ENCODE data around the gene DAP.
"Not testable (repeated sequence)": the region's sequence is repeated elsewhere in the genome, so short reads cannot be mapped to it uniquely, and the experiment has no call there.

The DAP gene

GRCh38 chr5:10649666-10650380, 111.2 kb downstream of the DAP start:
- no peak for DNase-seq

GRCh38 chr5:10648806-10649665, 112.0 kb downstream of the DAP start:
- no peak for DNase-seq

GRCh38 chr5:10647640-10648039, 113.4 kb downstream of the DAP start:
- no peak for DNase-seq

GRCh38 chr5:10645671-10646070, 115.4 kb downstream of the DAP start:
- DNase-seq: no peak

DNA sequence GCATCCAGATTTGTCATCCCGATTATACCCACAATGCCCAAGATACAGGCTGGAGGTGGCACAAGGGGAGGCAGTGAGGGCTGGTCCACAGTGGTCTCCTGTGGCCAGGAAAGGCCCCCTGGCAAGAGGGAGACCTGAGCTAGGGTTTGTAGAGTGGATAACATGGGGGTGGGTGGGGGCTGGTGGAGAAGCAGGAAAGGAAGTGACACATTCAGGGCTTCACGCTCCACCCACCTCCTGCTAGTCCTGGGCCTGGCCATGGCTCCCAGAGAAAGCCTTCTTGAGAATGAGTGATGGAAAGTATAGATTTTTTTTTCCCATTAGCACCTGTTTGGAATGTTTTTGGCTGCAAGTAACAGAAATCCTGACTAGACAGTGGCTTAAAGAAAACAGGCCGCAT, 115.9 kb downstream of the DAP start:
- no peak for DNase-seq

GRCh38 chr5:10644192-10644591, 116.8 kb downstream of the DAP start:
- no peak for DNase-seq

GRCh38 chr5:10642367-10642766, 118.7 kb downstream of the DAP start:
- DNase-seq: no peak

DNA sequence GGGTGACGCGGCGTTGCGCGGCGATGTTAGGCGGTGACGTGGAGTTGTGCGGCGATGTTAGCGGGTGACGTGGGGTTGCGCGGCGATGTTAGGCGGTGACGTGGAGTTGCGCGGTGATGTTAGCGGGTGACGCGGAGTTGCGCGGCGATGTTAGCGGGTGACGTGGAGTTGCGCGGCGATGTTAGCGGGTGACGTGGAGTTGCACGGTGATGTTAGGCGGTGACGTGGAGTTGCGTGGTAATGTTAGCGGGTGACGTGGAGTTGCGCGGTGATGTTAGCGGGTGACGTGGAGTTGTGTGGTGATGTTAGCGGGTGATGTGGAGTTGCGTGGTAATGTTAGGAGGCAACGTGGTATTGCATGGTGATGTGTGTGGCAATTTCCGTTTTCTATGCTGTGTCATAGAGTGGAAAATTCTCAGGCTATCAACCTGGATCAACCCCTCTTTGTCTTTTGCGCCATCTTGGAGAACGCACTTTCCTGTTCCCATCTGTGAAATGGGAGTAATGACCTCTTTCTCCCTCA, 121.1 kb downstream of the DAP start:
- no peak for DNase-seq

- DNase-seq: not testable (repeated sequence)
These were observed 122.3 kb downstream of the DAP start for GRCh38 chr5:10638723-10639122.

DNA sequence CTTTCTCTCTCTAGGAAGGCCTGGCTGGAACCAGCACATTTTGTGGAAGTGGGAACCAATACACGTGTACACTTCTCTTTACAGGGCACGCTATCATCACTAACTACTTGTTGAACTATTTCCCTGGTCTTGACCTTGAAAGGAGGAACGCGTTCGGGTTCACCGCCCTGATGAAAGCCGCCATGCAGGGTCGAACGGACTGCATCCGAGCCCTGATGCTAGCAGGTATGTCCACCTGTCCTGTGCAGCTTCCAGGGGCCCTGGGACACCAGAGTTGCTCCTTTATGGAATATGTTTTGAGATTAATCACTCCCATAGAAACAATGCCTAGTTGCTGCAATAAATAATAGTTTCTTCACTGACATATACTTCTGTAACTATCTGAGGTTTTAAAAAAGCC, 123.1 kb downstream of the DAP start:
- DNase-seq: no peak

DNA sequence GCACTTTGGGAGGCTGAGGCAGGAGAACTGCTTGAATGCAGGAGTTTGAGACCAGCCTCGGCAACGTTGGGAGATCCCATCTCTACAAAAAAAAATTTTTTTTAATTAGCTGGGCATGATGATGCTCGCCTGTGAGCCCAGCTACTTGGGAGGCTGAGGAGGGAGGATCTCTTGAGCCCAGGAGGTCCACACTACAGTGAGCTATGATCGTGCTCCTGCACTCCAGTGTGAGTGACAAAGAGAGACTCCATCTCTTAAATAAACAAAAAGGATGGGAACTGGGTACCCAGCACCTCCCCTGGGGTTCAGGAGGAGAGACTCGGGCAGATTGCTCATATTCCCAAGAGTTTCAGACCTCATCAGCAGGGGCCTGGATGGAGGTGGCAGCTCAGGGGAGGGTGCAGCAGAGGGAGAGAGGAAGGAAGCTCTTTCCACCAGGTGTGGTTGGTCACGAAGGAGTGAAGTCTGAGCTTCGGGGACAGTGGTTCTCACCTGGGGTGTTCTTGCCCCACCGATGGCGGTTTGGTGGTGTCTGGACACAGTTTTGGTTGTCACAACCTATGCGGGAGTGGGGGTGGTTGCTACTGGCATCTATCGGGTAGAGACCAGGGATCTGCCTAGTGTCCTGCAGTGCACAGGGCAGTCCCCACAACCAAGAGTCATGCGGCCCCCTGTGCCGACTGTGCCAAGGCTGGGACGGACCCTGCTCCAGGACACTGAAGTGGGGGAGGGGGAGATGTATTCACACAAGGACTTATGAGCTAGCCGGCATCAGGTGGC, 124.5 kb downstream of the DAP start:
- no peak for DNase-seq

- peak in 1 of 2 experiments; percentile 41 for DNase-seq
These were observed 125.1 kb downstream of the DAP start for GRCh38 chr5:10635867-10636350.

GRCh38 chr5:10635257-10635866, 125.7 kb downstream of the DAP start:
- DNase-seq: peak; percentile 84 to 87

DNA sequence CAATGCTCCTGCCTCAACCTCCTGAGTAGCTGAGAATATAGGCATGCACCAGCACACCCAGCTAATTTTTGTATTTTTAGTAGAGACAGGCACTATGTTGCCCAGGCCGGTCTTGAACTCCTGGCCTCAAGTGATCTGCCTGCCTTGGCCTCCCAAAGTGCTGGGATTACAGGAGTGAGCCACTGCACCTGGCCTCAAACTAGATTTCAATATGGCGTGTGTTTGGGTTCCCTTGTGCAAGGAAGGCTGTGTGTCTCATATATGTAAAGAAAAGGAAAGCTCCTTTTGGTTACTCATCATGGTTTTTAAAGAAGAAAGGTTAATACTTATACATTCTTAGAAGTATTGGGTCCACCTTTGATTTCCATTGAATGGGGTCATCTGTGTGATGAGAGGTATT, 126.5 kb downstream of the DAP start:
- no peak for DNase-seq

DNA sequence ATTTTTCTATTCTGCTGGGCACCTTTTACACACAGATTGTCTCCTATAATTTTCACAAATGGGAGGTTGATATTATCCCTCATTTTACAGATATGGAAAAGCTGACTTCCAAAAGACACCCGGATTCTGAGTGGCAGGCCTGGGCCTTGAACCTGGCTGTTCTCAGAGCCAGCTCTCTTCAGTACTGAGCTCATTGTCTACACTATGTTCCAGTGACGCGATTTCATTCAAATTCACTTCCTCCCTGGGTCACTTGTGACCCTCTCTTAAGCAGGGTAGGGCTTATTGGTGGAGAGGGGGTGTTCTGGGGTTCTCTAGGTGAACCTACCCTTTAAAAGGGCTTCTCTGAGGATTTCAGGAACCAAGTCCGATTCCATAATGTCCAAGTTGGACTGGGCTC, 127.0 kb downstream of the DAP start:
- DNase-seq: no peak

GRCh38 chr5:10633271-10634049, 127.6 kb downstream of the DAP start:
- peak in 1 of 2 experiments; percentile 26 for DNase-seq

DNA sequence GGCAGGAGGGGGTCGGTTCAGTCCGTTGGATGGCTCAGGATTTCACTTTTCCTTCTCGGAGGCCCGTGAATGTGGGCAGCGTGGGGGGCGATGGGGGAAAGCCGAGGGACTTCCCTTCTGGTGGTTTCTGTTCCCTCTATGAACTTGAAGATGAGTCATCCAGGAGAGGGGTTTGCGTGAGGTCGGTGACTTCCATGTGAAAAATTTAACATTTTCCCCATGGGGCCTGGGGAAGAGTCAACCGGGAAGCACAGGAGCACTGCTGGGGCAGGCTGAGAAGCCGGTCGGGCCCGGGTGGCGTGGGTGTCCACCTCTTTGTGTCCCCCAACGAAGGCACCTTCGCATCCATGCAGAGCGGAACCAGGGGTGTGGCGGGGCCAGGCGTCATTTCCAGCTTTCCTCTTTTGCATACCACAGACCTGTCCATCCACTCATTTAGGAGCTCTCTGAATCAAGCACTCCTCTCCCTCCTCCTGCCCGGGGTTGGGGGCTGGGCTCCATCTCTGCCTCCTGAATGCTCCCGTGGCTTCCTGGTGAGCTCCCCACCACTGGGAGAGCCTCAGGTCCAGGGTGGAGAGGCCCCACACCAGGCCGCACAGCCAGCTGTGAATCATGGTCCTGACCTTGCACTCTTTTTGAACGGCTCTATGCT, 128.8 kb downstream of the DAP start:
- peak; percentile 74 to 75 for DNase-seq

DNA sequence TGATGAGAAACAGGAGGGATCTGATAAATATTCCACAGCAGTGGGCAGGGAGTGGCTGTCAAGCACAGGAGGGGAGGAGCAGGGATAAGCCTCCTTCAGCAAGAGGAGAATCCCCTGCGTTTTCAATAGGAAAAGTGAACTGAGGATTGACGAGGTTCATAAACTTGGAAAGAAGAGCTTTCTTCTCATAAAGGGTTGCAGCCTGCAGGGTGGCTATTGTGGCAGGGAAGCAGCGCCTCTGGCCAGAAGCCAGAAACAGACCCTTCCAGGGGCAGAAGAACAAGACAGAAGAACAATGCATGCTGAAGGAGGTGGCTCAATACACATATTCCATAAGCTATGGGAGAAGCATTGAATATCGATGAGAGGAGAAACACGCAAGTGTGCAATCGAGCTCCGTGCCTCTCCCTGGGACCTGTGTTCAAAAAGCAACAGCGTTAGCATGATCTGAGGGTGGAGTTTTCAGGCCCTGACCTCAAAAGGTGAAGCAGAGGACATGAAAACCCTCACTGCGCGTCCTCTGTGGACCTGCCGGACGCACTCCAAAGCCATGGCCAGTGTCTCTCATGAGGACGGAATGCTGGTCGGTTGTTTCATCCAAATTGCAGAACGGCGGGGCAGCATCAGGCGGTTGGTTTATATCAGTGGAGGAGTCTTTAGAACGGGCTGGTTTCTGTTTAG, 129.6 kb downstream of the DAP start:
- DNase-seq: no peak

GRCh38 chr5:10630744-10631143, 130.3 kb downstream of the DAP start:
- not testable (repeated sequence) for DNase-seq

GRCh38 chr5:10630126-10630525, 130.9 kb downstream of the DAP start:
- DNase-seq: no peak

DNA sequence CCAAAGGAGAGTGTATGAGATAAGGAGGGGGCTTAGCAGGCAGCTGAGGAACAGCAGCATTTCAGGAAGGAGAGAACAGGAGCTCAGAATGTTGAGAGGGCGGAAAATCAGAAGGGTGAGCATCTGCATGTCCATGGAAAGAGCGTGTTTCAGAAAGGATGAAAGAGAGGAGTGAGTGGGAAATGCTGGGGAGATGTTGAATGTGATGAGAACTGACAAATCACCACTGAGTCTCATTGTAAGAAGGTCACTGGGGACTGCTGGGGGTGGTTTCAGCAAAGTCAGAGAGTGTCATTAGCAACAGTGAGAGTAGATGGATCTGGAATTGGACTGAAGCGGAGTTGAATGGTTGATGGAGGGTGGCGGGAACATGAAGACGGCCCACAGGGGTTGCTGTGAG, 131.4 kb downstream of the DAP start:
- DNase-seq: no peak

Data from activated T-cell treated with anti-CD3 and anti-CD28 coated beads, Interleukin-2, amount 50 U/mL, for 48 hours (primary cell).